Muscle layer of duodenum (tissue), 2 donors: Measurements from ENCODE around the gene SCGN.

Experiments used
- H3K27ac ChIP-seq: one replicate; pipeline ENCODE4 v1.7.0; 2013; ENCODE audit warnings: mild to moderate bottlenecking, low read length
- H3K27me3 ChIP-seq: one replicate; pipeline ENCODE4 v1.7.0; 2013; ENCODE audit warnings: low read depth, mild to moderate bottlenecking, control low read depth, low read length
- H3K36me3 ChIP-seq, 2 donors: one replicate each; pipeline ENCODE4 v1.7.0; 2013; ENCODE audit warnings: low read length in 2 of 2, control low read depth in 1 of 2, mild to moderate bottlenecking in 1 of 2; ENCODE audit not compliant: insufficient read depth in 2 of 2, control insufficient read depth in 1 of 2
- H3K4me1 ChIP-seq, 2 donors: one replicate each; pipeline ENCODE4 v1.7.0; 2013; ENCODE audit warnings: low read length in 2 of 2, mild to moderate bottlenecking in 2 of 2, control low read depth in 1 of 2, moderate library complexity in 1 of 2; ENCODE audit not compliant: insufficient read depth in 2 of 2, control insufficient read depth in 1 of 2
- H3K4me3 ChIP-seq, 2 donors: one replicate each; pipeline ENCODE4 v1.7.0; 2013; ENCODE audit warnings: low read length in 2 of 2, low read depth in 1 of 2, mild to moderate bottlenecking in 1 of 2
- H3K9me3 ChIP-seq, 2 donors: one replicate each; pipeline ENCODE4 v1.7.0; 2013; ENCODE audit warnings: low read length in 2 of 2, control low read depth in 1 of 2, mild to moderate bottlenecking in 1 of 2; ENCODE audit not compliant: control insufficient read depth in 1 of 2
- donor health status: healthy.

Gene SCGN

DNA sequence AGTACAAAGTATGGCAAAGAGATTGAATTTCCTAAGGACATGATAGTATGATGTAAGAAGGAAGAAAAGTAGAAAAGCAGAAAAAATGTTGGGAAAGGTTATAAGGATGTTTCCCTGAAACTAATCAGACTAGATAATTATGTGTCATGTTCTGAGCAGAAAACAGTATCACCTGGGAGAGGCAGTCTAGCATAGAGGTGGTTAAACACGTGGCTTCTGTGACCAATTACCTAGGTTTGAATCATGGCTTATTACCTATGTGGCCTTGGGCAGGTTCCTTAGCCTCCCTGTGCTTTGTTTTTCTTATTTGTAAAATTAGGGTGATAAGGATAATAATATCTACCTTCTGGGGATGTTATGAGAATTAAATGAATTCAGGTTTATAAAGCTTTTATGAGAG lies 38.0 kb downstream of the SCGN start:
- Histone ChIP-seq H3K27me3 (no peaks in the 10 kb centered on the region), H3K27ac (no peak overlapping the region), H3K36me3 (no peaks in the 10 kb centered on the region), H3K4me1 (no peaks in the 10 kb centered on the region), H3K9me3 (no peaks in the 10 kb centered on the region), H3K4me3 (no peak overlapping the region)

DNA sequence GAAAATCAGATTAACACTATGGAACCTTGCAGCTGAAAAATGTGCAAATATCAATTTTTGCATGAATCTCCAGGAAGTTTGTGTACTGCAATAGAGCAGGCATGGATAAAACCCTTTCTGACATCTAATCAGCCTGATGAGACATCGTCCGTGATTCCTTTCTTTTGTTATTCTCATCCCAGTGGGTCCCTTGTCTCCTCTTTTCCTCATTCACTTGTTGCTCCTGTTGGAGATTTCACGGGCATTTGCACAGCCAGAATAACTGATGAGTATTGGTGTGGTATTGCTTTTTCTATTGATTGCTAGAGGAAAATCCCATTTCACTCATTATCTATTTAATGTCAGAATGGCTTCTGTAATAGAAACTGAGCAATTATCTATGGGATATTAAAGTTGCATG lies 39.9 kb downstream of the SCGN start:
- Histone ChIP-seq H3K9me3 (no peaks in the 10 kb centered on the region), H3K27ac (no peak overlapping the region), H3K27me3 (no peaks in the 10 kb centered on the region), H3K36me3 (no peaks in the 10 kb centered on the region), H3K4me1 (no peaks in the 10 kb centered on the region), H3K4me3 (no peak overlapping the region)

DNA sequence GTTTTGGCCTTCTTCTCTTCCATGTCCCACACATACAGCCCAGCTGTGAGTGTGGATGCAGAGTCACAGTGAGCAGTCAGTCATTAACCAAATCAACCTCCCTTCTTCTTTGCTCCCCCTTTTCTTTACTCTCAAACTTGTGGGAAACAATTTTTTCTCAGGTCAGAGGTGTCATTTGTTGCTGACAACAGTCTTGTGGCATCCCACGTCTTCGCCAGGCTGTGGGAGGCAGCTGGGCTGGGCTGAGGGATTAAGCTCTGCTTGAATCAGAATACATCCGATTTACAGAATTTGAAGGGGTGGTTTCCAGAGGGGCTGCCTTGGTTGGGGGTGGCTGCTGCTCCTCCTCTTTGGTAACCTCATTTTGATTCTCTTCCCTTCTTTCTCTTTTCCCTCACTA lies 40.5 kb downstream of the SCGN start:
- no peak overlapping the region for H3K27ac ChIP-seq
- no peaks in the 10 kb centered on the region for H3K9me3 ChIP-seq
- no peaks in the 10 kb centered on the region for H3K27me3 ChIP-seq
- H3K36me3 ChIP-seq, result no peaks in the 10 kb centered on the region
- H3K4me3 ChIP-seq, result no peak overlapping the region
- H3K4me1 ChIP-seq, result no peaks in the 10 kb centered on the region

DNA sequence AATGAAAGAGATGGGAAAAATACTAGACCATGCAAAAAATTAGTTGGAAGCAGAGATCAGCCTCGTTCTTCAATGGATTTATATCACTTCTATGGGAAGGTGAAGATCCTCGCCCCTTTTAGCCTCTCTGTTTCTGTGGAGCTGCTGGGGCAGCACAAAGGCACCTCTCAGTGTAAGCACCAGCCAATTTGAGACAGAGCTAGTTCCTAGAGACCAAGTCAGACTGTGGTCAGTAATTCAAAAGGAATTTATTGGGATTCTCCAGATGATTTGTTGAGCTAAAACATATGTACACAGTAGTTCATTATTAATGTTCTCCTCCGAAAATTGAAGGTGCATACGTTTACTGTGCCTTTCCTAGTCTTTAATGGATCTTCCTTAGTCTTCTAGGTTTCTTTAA lies 42.4 kb downstream of the SCGN start:
- H3K36me3 ChIP-seq, result no peaks in the 10 kb centered on the region
- H3K27ac ChIP-seq, result no peak overlapping the region
- H3K4me1 ChIP-seq, result no peaks in the 10 kb centered on the region
- no peak overlapping the region for H3K4me3 ChIP-seq
- no peaks in the 10 kb centered on the region for H3K27me3 ChIP-seq
- no peaks in the 10 kb centered on the region for H3K9me3 ChIP-seq

DNA sequence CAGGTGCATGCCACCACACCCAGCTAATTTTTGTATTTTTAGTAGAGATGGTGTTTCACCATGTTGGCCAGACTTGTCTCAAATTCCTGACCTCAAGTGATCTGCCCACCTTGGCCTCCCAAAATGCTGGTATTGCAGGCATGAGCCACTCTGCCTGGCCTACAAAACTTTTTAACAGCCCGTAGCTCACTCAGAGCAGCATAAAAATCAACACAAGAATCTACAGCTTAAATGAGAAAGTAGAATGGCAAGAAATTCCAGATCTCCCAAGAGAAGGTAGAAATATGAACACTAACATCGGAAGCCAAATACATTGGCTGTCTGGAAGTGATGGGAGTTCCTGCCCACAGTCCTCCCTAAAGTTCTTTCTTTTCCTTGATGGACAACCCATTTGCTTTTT lies 43.7 kb downstream of the SCGN start:
- no peaks in the 10 kb centered on the region for H3K4me1 ChIP-seq
- H3K27ac ChIP-seq, result no peak overlapping the region
- H3K27me3 ChIP-seq, result no peaks in the 10 kb centered on the region
- H3K9me3 ChIP-seq, result no peaks in the 10 kb centered on the region
- H3K4me3 ChIP-seq, result no peak overlapping the region
- no peaks in the 10 kb centered on the region for H3K36me3 ChIP-seq

DNA sequence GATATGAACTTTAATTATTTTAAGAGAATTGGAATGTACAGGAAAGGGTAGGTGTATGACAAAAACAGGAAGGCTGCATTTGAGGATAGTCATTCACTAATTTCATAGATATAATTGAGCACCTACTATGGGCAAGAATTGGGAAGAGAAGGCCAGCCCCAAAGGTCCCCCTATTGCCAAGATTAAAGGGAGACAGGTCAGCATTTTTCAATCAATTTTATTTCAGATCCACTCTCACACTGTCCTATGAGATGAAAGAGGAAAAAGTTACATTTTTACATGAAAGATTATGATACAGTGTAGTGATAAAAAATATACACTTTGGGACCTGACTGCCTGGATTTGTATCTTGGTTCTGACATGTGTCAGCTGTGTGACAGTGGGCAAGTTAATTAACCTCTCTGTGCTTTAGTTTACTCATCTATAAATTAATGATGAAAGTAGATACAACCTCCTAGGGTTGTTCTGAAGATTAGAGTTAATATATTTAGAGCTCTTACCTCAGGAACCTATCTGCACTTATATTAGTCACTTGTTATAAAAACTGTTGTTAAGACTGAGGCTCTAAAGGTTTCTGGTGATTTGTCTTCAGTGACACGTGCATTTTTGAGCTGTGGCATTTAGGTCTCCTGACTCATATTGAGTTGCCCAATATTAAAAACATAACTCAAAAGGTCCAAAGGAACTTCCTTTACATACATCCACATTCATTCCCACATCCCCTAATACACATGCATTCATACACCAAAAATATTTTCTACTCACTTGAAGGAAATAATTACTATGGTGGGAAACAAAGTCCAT lies 45.7 kb downstream of the SCGN start:
- H3K9me3 ChIP-seq, result no peaks in the 10 kb centered on the region

DNA sequence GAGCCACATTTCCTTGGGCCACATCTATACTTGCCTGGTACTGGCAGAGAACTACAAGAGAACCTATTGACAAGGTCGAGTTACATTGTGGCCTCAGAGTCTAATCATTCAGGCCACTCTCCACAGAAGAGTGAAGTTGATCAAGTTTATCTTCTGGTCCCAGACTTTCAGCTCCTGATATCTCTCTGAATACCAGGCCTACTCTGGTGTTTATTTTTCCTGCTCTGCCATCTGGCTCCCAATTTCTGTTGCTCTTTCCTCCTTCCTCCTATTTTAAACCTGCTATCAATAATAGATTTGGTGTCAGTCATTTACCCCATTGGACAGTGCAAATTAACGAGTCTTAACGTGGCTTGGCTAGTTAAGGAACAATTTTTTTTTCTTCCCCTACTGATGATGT lies 46.6 kb downstream of the SCGN start:
- H3K27ac ChIP-seq, result no peak overlapping the region
- no peaks in the 10 kb centered on the region for H3K9me3 ChIP-seq
- H3K27me3 ChIP-seq, result no peaks in the 10 kb centered on the region
- H3K36me3 ChIP-seq, result no peaks in the 10 kb centered on the region
- H3K4me1 ChIP-seq, result no peaks in the 10 kb centered on the region
- H3K4me3 ChIP-seq, result no peak overlapping the region

More for the DNA sequence above, 45.7 kb downstream of the SCGN start:
- H3K36me3 ChIP-seq, result no peaks in the 10 kb centered on the region
- no peaks in the 10 kb centered on the region for H3K27me3 ChIP-seq
- no peak overlapping the region for H3K27ac ChIP-seq
- no peaks in the 10 kb centered on the region for H3K4me1 ChIP-seq
- no peak overlapping the region for H3K4me3 ChIP-seq

DNA sequence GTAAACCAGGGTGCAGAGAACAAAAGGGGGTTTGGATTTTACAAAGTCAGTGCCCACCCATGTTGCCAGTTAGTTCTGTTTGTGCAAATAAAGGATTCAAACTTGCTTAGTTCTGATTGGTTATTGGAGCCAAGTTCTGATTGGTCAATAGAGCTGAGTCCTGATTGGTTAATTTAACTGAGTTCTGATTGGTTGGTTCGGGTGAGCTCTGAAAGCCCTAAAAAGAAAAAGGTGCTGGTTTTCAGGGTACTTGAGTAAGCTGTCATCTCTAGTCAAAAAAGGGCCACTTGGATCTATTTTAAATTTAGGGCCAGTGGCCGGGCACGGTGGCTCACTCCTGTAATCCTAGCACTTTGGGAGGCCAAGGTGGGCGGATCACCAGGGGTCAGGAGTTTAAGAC lies 47.6 kb downstream of the SCGN start:
- Histone ChIP-seq H3K9me3 (no peaks in the 10 kb centered on the region), H3K36me3 (no peaks in the 10 kb centered on the region), H3K4me3 (no peak overlapping the region), H3K27ac (no peak overlapping the region), H3K4me1 (no peaks in the 10 kb centered on the region), H3K27me3 (no peaks in the 10 kb centered on the region)

DNA sequence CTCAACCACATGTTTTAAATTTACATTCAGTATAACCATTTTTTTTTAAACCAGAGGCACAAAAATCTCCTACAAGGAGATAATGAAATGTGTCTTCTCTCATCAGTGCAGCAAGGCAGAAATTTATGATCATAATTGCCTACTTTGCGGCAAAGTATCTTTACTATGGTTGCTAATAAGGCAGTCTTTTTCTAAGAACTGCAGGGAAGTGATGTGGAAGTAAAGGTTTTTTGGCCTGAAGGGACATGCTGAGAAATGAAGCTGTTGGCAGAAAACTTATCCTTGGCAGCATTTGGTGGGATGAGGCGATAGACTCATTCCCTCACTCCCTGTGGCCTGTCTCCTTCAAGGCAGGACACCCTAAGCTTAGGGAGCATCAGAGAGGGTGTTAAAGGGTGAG lies 48.7 kb downstream of the SCGN start:
- Histone ChIP-seq H3K4me3 (no peak overlapping the region), H3K27me3 (no peaks in the 10 kb centered on the region), H3K4me1 (no peaks in the 10 kb centered on the region), H3K27ac (no peak overlapping the region), H3K36me3 (no peaks in the 10 kb centered on the region), H3K9me3 (no peaks in the 10 kb centered on the region)

DNA sequence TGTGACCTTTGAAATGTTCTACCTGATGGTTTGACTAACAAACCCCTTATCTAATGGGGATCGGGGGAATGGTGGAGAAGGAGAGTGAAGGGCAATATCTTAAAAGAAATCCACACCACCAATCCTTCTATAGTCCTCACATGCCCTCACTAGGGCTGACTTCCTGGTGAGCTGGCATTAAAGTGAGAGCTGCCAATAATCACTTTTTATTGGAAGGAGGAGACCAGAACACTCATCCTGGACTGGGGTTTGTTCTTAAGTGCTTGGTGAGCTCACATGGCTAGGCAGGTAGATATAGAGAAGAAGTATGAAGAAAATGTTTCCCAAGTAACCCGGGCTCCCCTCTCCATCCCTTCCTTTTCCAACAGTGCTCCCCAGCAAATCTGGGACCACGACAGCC lies 49.8 kb downstream of the SCGN start:
- Histone ChIP-seq H3K9me3 (no peaks in the 10 kb centered on the region), H3K27me3 (no peaks in the 10 kb centered on the region), H3K4me1 (no peaks in the 10 kb centered on the region), H3K4me3 (no peak overlapping the region), H3K36me3 (no peaks in the 10 kb centered on the region), H3K27ac (no peak overlapping the region)

DNA sequence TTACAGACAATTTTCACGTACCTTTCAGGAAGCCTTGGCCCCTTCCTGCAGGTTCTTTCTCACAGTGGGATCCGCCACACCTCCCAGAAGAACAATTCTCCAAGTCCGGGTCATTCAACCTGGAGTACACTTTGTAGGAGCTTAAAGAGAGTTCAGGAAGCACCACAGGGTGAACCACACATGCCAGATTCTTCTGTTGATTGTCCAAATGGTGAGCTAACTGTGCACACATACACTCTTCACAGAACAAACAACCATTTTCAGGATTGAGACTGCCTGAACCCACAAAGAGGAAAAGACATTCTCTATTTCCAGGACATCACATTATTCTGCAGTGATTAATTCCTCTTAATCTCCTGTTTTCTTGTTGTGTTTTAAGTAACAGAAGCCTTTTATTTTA lies 51.0 kb downstream of the SCGN start:
- Histone ChIP-seq H3K27ac (no peak overlapping the region), H3K4me1 (no peaks in the 10 kb centered on the region), H3K27me3 (no peaks in the 10 kb centered on the region), H3K9me3 (no peaks in the 10 kb centered on the region), H3K36me3 (no peaks in the 10 kb centered on the region), H3K4me3 (no peak overlapping the region)

DNA sequence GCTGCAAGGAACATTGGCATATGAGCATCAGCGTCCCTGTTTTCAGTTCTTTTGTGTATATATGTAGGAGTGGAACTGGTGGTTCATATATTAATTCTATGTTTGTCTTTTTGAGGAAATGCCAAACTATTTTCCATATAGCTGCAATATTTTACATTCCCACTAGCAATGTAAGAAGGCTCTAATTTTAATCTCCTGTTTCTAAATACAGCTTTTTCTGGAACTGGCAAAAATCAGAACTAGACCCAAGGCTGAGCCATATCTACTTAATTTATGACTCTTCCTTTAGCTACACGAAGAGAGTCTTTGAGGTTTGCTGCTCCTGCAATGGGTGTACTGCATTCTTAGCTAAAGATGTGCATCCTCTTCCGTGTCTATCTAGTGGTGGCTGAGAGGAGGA lies 52.0 kb downstream of the SCGN start:
- Histone ChIP-seq H3K27ac (no peak overlapping the region), H3K36me3 (no peaks in the 10 kb centered on the region)

More for the DNA sequence above, 52.0 kb downstream of the SCGN start:
- no peak overlapping the region for H3K4me3 ChIP-seq
- H3K27me3 ChIP-seq, result no peaks in the 10 kb centered on the region
- no peaks in the 10 kb centered on the region for H3K4me1 ChIP-seq
- no peaks in the 10 kb centered on the region for H3K9me3 ChIP-seq
